Measurements from ENCODE around the gene CATSPER1. TPM values are rescaled to one million over a fixed set of nuclear protein-coding genes. Genes with fewer than 3 reads are reported as not detected.

CATSPER1 gene
- total RNA-seq, 1 experiment from 2014 or later: 0.15 TPM

DNA sequence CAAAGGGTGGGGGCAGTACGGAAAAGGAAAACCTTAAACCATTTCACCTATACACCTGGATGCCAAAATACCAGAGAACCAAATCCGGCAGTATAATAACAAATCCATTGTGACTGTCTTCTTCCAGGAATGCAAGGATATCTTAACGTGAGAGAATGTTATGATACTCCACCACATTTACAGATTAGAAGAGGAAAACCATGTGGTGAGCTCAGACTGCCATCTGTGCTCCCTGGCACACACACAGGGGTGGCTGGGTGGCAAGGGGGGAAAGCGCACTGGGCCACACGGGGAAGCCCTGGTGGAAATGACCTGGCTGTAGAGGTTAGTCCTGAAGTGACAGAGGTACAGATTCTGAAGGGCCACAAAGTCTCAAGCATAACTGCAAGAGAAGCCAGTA is 34.2 kb downstream of the CATSPER1 start:
- Histone ChIP-seq H3K27me3 (ENCODE audit: control insufficient read depth, insufficient read depth, low read length) (no peaks in the 10 kb centered on the region), H3K36me3 (ENCODE audit: control insufficient read depth, insufficient read depth, low read length) (peaks cover 3% of the 10 kb centered on the region; the same call in 1 of the 2 replicates), H3K27ac (ENCODE audit: low read length) (no peak overlapping the region), H3K9me3 (ENCODE audit: control insufficient read depth, insufficient read depth, low read depth, low read length) (no peaks in the 10 kb centered on the region), H3K4me3 (ENCODE audit: low read depth in 2 of 2, low read length in 2 of 2) (no peak overlapping the region), H3K4me1 (ENCODE audit: control insufficient read depth, insufficient read depth, low read length) (no peaks in the 10 kb centered on the region)
- in situ Hi-C loops (cut with HindIII; ENCODE audit: low pct_unique_long_range_greater_than_20kb, low sequenced_read_pairs): no loop called here
- POLR2A ChIA-PET: no interaction called here
- intact Hi-C loops (cut with micrococcal nuclease; ENCODE audit: unreplicated experiment): no loop called here
- DNase-seq (ENCODE audit: low read depth, low spot score) (no peak), ATAC-seq (no peak)
- BruUV-seq (replicated peaks): no TSS peak
- CTCF ChIA-PET: interaction anchor here (0.7 kb wide), 1 partner anchor 290 kb away, joined by 3 read pairs; no protein-coding TSS in a partner anchor
- TF ChIP-seq, protein P1, sequence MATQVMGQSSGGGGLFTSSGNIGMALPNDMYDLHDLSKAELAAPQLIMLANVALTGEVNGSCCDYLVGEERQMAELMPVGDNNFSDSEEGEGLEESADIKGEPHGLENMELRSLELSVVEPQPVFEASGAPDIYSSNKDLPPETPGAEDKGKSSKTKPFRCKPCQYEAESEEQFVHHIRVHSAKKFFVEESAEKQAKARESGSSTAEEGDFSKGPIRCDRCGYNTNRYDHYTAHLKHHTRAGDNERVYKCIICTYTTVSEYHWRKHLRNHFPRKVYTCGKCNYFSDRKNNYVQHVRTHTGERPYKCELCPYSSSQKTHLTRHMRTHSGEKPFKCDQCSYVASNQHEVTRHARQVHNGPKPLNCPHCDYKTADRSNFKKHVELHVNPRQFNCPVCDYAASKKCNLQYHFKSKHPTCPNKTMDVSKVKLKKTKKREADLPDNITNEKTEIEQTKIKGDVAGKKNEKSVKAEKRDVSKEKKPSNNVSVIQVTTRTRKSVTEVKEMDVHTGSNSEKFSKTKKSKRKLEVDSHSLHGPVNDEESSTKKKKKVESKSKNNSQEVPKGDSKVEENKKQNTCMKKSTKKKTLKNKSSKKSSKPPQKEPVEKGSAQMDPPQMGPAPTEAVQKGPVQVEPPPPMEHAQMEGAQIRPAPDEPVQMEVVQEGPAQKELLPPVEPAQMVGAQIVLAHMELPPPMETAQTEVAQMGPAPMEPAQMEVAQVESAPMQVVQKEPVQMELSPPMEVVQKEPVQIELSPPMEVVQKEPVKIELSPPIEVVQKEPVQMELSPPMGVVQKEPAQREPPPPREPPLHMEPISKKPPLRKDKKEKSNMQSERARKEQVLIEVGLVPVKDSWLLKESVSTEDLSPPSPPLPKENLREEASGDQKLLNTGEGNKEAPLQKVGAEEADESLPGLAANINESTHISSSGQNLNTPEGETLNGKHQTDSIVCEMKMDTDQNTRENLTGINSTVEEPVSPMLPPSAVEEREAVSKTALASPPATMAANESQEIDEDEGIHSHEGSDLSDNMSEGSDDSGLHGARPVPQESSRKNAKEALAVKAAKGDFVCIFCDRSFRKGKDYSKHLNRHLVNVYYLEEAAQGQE (IDR thresholded peaks at IDR 0.05; ENCODE audit: insufficient read depth in 1 of 2, low read depth in 2 of 2, low read length in 1 of 2): no peak
- TF ChIP-seq SIN3A (IDR thresholded peaks at IDR 0.05; ENCODE audit: borderline replicate concordance, insufficient read depth, low read depth, low read length) (no peak), TCF7L2 (IDR thresholded peaks at IDR 0.05; ENCODE audit: low read depth, low read length) (no peak), POLR2AphosphoS5 (IDR thresholded peaks at IDR 0.05; ENCODE audit: low read depth, low read length) (no peak)
- TF ChIP-seq, protein P2, sequence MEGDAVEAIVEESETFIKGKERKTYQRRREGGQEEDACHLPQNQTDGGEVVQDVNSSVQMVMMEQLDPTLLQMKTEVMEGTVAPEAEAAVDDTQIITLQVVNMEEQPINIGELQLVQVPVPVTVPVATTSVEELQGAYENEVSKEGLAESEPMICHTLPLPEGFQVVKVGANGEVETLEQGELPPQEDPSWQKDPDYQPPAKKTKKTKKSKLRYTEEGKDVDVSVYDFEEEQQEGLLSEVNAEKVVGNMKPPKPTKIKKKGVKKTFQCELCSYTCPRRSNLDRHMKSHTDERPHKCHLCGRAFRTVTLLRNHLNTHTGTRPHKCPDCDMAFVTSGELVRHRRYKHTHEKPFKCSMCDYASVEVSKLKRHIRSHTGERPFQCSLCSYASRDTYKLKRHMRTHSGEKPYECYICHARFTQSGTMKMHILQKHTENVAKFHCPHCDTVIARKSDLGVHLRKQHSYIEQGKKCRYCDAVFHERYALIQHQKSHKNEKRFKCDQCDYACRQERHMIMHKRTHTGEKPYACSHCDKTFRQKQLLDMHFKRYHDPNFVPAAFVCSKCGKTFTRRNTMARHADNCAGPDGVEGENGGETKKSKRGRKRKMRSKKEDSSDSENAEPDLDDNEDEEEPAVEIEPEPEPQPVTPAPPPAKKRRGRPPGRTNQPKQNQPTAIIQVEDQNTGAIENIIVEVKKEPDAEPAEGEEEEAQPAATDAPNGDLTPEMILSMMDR (IDR thresholded peaks at IDR 0.05): no peak

DNA sequence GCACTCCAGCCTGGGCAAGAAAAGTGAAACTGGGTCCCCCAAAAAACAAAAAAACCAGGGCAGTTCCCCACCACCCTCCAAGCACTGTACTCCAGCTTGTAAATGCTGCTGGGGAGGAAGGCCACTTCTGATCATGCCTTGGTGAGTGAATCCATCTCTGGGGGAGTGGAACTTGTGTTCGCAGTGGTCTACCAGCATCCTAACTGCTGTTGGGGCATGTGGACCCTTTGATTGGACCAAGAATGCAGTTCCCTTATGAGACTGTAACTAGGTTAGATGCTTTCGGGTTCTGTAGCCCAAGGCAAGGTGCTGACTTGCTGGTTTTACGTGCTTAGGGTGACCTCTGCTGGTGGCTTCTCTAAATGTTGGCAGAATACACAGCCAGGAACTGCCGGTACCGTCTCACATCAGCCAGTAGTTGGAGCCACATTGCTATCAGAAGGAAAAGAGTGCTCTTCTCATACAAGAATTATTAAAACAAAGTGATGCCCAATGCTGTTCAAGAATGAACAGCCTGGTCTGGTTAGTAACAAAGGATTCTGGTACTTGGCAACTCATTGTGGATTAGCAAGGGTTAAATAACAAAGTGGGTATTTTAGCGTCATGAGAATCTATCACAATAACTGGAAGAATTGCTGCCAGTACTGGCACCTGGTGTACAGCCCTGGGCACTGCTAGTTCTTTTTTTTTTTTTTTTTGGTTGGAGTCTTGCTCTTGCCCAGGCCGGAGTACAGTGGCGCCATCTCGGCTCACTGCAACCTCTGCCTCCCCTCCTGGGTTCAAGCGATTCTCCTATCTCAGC is 37.3 kb downstream of the CATSPER1 start:
- DNase-seq (ENCODE audit: low read depth, low spot score) (peak; percentile 95), ATAC-seq (peak; percentile 98)
- Histone ChIP-seq H3K4me3 (ENCODE audit: low read depth in 2 of 2, low read length in 2 of 2) (no peak overlapping the region), H3K27me3 (ENCODE audit: control insufficient read depth, insufficient read depth, low read length) (no peaks in the 10 kb centered on the region), H3K36me3 (ENCODE audit: control insufficient read depth, insufficient read depth, low read length) (no peaks in the 10 kb centered on the region), H3K27ac (ENCODE audit: low read length) (no peak overlapping the region), H3K4me1 (ENCODE audit: control insufficient read depth, insufficient read depth, low read length) (no peaks in the 10 kb centered on the region), H3K9me3 (ENCODE audit: control insufficient read depth, insufficient read depth, low read depth, low read length) (no peaks in the 10 kb centered on the region)
- ChIA-PET CTCF (interaction anchor here (0.5 to 0.9 kb wide), 5 partner anchors 101 to 315 kb away, joined by 3 to 7 read pairs (median 5); partner anchors contain the start of gene FIBP), POLR2A (interaction anchor here (0.5 to 0.7 kb wide), 2 partner anchors 107 to 147 kb away, joined by 6 to 10 read pairs; no protein-coding TSS in a partner anchor)
- in situ Hi-C loops (cut with HindIII; ENCODE audit: low pct_unique_long_range_greater_than_20kb, low sequenced_read_pairs) (no loop called here), intact Hi-C loops (cut with micrococcal nuclease; ENCODE audit: unreplicated experiment) (loop anchor here (2.0 kb wide), 1 partner anchor 100 kb away; the partner anchor contains the start of gene FIBP)
- no peak for TF ChIP-seq SIN3A (IDR thresholded peaks at IDR 0.05; ENCODE audit: borderline replicate concordance, insufficient read depth, low read depth, low read length)
- TF ChIP-seq, protein P2 (IDR thresholded peaks at IDR 0.05): peak; percentile 99
- TF ChIP-seq POLR2AphosphoS5 (IDR thresholded peaks at IDR 0.05; ENCODE audit: low read depth, low read length): peak; percentile 69; the same call in 1 of the 2 replicates
- 0 out of 2 replicates have a peak, but pooled peaks have one; percentile 19 for TF ChIP-seq TCF7L2 (IDR thresholded peaks at IDR 0.05; ENCODE audit: low read depth, low read length)
- TF ChIP-seq, protein P1 (IDR thresholded peaks at IDR 0.05; ENCODE audit: insufficient read depth in 1 of 2, low read depth in 2 of 2, low read length in 1 of 2): no peak
- no TSS peak for BruUV-seq (replicated peaks)

Measured in Panc1 (cell line).